Loucy (cell line): ENCODE results near the gene WWTR1.

Experiments
- H2AFZ ChIP-seq: fragments of 200-600 bp; sonication (generic); 2 replicates; pipeline ENCODE4 v1.6.0; 2016; ENCODE audit warnings: antibody characterized with exemption, mild to moderate bottlenecking, low read length, moderate library complexity
- H3F3A ChIP-seq: fragments of 200-600 bp; 2 replicates; pipeline ENCODE4 v1.6.0; 2016; ENCODE audit warnings: antibody characterized with exemption, low read depth, mild to moderate bottlenecking
- H3K27me3 ChIP-seq: fragments of 200-600 bp; sonication (generic); 2 replicates; pipeline ENCODE4 v1.6.1; 2014; ENCODE audit warnings: low read length, mild to moderate bottlenecking; ENCODE audit not compliant: insufficient read depth, poor library complexity, severe bottlenecking
- H3K36me3 ChIP-seq: fragments of 200-600 bp; sonication (generic); 2 replicates; pipeline ENCODE4 v1.6.1; 2016; ENCODE audit warnings: low read length; ENCODE audit not compliant: insufficient read depth
- H3K4me1 ChIP-seq: fragments of 200-600 bp; sonication (generic); 2 replicates; pipeline ENCODE4 v1.5.1; 2014; ENCODE audit warnings: low read length, mild to moderate bottlenecking; ENCODE audit not compliant: insufficient read depth, poor library complexity, severe bottlenecking
- H3K4me2 ChIP-seq: fragments of 200-600 bp; sonication (generic); 2 replicates; pipeline ENCODE4 v1.6.0; 2014; ENCODE audit warnings: antibody characterized with exemption, low read length, low read depth, mild to moderate bottlenecking; ENCODE audit not compliant: poor library complexity, severe bottlenecking
- H3K4me3 ChIP-seq: fragments of 200-600 bp; sonication (generic); 2 replicates; pipeline ENCODE4 v1.5.1; 2014; ENCODE audit warnings: low read length, mild to moderate bottlenecking, mixed read lengths; ENCODE audit not compliant: poor library complexity, severe bottlenecking
- H3K79me2 ChIP-seq: fragments of 200-600 bp; sonication (generic); 2 replicates; pipeline ENCODE4 v1.6.1; 2014; ENCODE audit warnings: low read length; ENCODE audit not compliant: insufficient read depth
- H3K9ac ChIP-seq: fragments of 200-600 bp; sonication (generic); 2 replicates; pipeline ENCODE4 v1.6.0; 2014; ENCODE audit warnings: mild to moderate bottlenecking, low read depth, low read length, moderate library complexity; ENCODE audit not compliant: poor library complexity, severe bottlenecking
- H3K9me2 ChIP-seq: fragments of 200-600 bp; sonication (generic); replicated peaks from 2 replicates; pipeline ENCODE4 v1.6.1; 2016; ENCODE audit warnings: low read depth, low read length, mixed read lengths
- H3K9me3 ChIP-seq: fragments of 200-600 bp; sonication (generic); 2 replicates; pipeline ENCODE4 v1.6.1; 2014; ENCODE audit warnings: mild to moderate bottlenecking, antibody characterized with exemption, low read length, low read depth; ENCODE audit not compliant: insufficient read depth
- H4K20me1 ChIP-seq: fragments of 200-600 bp; sonication (generic); 2 replicates; pipeline ENCODE4 v1.6.0; 2014; ENCODE audit warnings: antibody characterized with exemption, low read length, mild to moderate bottlenecking; ENCODE audit not compliant: insufficient read depth, poor library complexity, severe bottlenecking
- EZH2phosphoT487 ChIP-seq: fragments of 200-600 bp; IDR thresholded peaks from 2 replicates; pipeline ENCODE4 v1.6.1; 2018; ENCODE audit warnings: antibody characterized with exemption, mild to moderate bottlenecking, moderate library complexity, borderline replicate concordance
- TF ChIP-seq, protein P1 (sequence below): fragments of 200-600 bp; sonication (generic); conservative IDR thresholded peaks from 2 replicates; pipeline ENCODE4 v1.5.1; 2014; ENCODE audit warnings: mild to moderate bottlenecking, antibody characterized with exemption, low read length

Gene WWTR1

DNA sequence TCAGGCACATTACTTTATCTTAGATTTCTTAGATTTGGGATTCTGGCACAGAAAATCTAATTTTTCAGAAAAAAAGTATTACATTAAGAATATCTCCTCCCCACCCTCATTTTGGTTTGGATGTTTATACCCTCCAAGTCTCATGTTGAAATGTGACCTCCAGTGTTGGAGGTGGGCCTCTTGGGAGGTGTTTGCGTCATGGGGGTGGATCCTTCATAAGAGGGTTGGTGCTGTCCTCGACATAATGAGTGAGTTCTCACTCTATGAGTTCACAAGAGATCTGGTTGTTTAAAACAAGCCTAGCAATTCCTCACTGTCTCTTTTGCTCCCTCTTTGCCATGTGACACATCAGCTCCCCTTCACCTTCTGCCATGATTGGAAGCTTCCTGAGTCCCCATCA lies 45.6 kb upstream of the WWTR1 start:
- H3K36me3 ChIP-seq, result no peaks in the 10 kb centered on the region
- H3K4me1 ChIP-seq, result no peaks in the 10 kb centered on the region
- H3K4me2 ChIP-seq, result no peak overlapping the region
- no peak overlapping the region for H2AFZ ChIP-seq
- H3K79me2 ChIP-seq, result no peaks in the 10 kb centered on the region
- H3K9ac ChIP-seq, result no peak overlapping the region
- H4K20me1 ChIP-seq, result no peaks in the 10 kb centered on the region
- peaks cover 5% of the 10 kb centered on the region; the same call in 1 of the 2 replicates for H3K9me3 ChIP-seq
- no peak overlapping the region for H3K4me3 ChIP-seq
- no peaks in the 10 kb centered on the region for H3K27me3 ChIP-seq
- TF ChIP-seq EZH2phosphoT487, result no peak
- TF ChIP-seq, protein P1, sequence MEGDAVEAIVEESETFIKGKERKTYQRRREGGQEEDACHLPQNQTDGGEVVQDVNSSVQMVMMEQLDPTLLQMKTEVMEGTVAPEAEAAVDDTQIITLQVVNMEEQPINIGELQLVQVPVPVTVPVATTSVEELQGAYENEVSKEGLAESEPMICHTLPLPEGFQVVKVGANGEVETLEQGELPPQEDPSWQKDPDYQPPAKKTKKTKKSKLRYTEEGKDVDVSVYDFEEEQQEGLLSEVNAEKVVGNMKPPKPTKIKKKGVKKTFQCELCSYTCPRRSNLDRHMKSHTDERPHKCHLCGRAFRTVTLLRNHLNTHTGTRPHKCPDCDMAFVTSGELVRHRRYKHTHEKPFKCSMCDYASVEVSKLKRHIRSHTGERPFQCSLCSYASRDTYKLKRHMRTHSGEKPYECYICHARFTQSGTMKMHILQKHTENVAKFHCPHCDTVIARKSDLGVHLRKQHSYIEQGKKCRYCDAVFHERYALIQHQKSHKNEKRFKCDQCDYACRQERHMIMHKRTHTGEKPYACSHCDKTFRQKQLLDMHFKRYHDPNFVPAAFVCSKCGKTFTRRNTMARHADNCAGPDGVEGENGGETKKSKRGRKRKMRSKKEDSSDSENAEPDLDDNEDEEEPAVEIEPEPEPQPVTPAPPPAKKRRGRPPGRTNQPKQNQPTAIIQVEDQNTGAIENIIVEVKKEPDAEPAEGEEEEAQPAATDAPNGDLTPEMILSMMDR, result no peak
- no peaks in the 10 kb centered on the region for H3F3A ChIP-seq
- H3K9me2 ChIP-seq, result no peaks in the 10 kb centered on the region

DNA sequence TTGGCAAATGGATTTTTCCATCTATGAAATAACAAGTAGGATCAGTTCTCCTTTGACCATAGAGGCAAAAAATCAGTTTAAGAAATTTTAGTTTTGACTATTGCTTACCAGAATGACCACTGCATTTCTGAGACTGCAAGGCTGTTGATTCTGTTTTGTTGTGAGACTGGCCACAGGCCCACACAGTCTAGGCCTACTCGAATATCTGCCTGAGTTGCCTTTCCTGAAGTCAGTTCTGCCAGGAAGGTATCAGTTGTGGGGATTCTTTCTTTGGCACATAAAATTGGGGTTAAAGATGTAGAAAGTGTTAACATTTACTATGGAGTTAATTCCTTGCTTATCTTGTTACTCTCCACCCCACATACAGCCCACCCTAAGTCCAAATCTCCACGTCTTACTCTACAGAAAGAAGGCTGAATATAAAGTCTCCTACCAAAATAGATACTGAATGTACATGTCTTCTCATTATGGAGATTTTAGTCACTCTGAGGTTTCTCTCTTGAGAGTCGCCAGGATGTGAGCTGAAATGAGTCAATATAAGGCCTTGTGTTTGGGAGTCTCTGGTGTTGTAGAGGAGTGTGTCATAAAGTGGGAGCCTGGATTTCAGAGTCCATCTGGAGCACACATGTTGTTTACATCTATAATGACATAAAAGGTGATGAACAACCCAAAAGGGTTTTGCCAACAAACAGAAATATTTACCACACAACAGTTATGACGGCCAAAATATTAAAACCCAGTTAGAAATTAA lies 45.0 kb upstream of the WWTR1 start:
- Histone ChIP-seq H3K4me2 (no peak overlapping the region), H3K9ac (no peak overlapping the region)
- TF ChIP-seq, protein P1, result no peak
- TF ChIP-seq EZH2phosphoT487, result no peak

DNA sequence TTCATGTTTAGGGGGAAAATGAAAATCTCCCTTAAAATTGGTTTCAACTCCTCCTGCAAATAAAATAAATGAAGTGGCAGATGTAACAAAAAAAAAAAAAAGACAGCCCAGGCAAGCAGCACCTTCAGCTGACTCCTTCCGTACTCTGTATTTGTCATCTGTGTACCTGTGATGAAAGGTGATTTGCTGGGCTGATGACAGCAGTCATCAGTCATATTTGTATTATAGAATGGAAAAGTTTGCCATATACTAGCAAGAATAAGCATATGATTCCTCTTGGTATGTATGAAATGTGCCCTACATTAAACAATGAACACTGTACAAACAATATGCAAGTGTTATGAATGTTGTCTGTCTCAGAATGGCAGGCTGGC lies 44.1 kb upstream of the WWTR1 start:
- Histone ChIP-seq H3K9me3 (peaks cover 5% of the 10 kb centered on the region; the same call in 1 of the 2 replicates), H3K4me1 (no peaks in the 10 kb centered on the region), H4K20me1 (no peaks in the 10 kb centered on the region), H3K36me3 (no peaks in the 10 kb centered on the region), H3F3A (no peaks in the 10 kb centered on the region), H3K4me3 (no peak overlapping the region), H2AFZ (no peak overlapping the region), H3K9me2 (no peaks in the 10 kb centered on the region), H3K27me3 (no peaks in the 10 kb centered on the region), H3K79me2 (no peaks in the 10 kb centered on the region), H3K4me2 (no peak overlapping the region), H3K9ac (no peak overlapping the region)
- no peak for TF ChIP-seq EZH2phosphoT487
- TF ChIP-seq, protein P1, result no peak

More for the DNA sequence above, 45.0 kb upstream of the WWTR1 start:
- Histone ChIP-seq H3K79me2 (no peaks in the 10 kb centered on the region), H3F3A (no peaks in the 10 kb centered on the region), H3K36me3 (no peaks in the 10 kb centered on the region), H3K9me3 (peaks cover 5% of the 10 kb centered on the region; the same call in 1 of the 2 replicates), H3K9me2 (no peaks in the 10 kb centered on the region), H3K4me3 (no peak overlapping the region), H3K27me3 (no peaks in the 10 kb centered on the region), H3K4me1 (no peaks in the 10 kb centered on the region), H2AFZ (0 out of 2 replicates have a peak overlapping the region, but pooled peaks have one; percentile 15), H4K20me1 (no peaks in the 10 kb centered on the region)
